Liver (tissue), 9 donors: ENCODE results near the gene ALS2CL. TPM values are rescaled to one million over a fixed set of nuclear protein-coding genes. Genes with fewer than 3 reads are reported as not detected.
"Not testable (repeated sequence)": the region's sequence is repeated elsewhere in the genome, so short reads cannot be mapped to it uniquely, and the experiment has no call there.

Source experiments
- DNase-seq: peaks from one replicate; pipeline ENCODE4 v3.0.0-alpha.2; 2017; ENCODE audit warnings: low spot score
- H3K27ac ChIP-seq, 2 donors: one replicate each; pipeline ENCODE4 v1.7.0; 2013; ENCODE audit warnings: inconsistent platforms in 2 of 2, low read length in 2 of 2, control low read depth in 1 of 2, low read depth in 1 of 2, mild to moderate bottlenecking in 1 of 2
- H3K27me3 ChIP-seq, 4 donors: one replicate each; pipeline versions ENCODE4 v1.6.1 to v1.7.0; 2013; ENCODE audit warnings: low read length in 3 of 4, inconsistent platforms in 1 of 4, mild to moderate bottlenecking in 1 of 4, moderate library complexity in 1 of 4; ENCODE audit not compliant: control insufficient read depth in 4 of 4, insufficient read depth in 4 of 4
- H3K36me3 ChIP-seq, 4 donors: one replicate each; pipeline versions ENCODE4 v1.6.1 to v1.7.0; 2013; ENCODE audit warnings: low read length in 3 of 4, mild to moderate bottlenecking in 3 of 4, low read depth in 1 of 4, moderate library complexity in 1 of 4; ENCODE audit not compliant: control insufficient read depth in 4 of 4, insufficient read depth in 3 of 4
- H3K4me1 ChIP-seq, 4 donors: one replicate each; pipeline versions ENCODE4 v1.6.1 to v1.7.0; 2013; ENCODE audit warnings: low read length in 3 of 4, mild to moderate bottlenecking in 3 of 4, moderate library complexity in 1 of 4; ENCODE audit not compliant: control insufficient read depth in 4 of 4, insufficient read depth in 4 of 4
- H3K4me3 ChIP-seq, 3 donors: one replicate each; pipeline versions ENCODE4 v1.6.1 to v1.7.0; 2013; ENCODE audit warnings: low read length in 3 of 3, control low read depth in 1 of 3, low read depth in 1 of 3, mild to moderate bottlenecking in 1 of 3
- H3K9ac ChIP-seq, 2 donors: one replicate each; pipeline ENCODE4 v1.7.0; 2013; ENCODE audit warnings: low read length in 2 of 2, mild to moderate bottlenecking in 2 of 2, moderate library complexity in 2 of 2, control low read depth in 1 of 2, low read depth in 1 of 2
- H3K9me3 ChIP-seq, 4 donors: one replicate each; pipeline versions ENCODE4 v1.6.1 to v1.7.0; 2013; ENCODE audit warnings: low read length in 3 of 4; ENCODE audit not compliant: control insufficient read depth in 4 of 4
- ATF3 ChIP-seq: IDR thresholded peaks from 2 replicates; pipeline ENCODE4 v1.6.1; 2016; ENCODE audit warnings: antibody characterized with exemption
- EGR1 ChIP-seq, 2 donors: IDR thresholded peaks; 2 replicates each; pipeline ENCODE4 v1.6.1; 2016 to 2018; ENCODE audit warnings: antibody characterized with exemption in 2 of 2, low read depth in 2 of 2
- FOXA1 ChIP-seq: IDR thresholded peaks from 2 replicates; pipeline ENCODE4 v1.6.1; 2016; ENCODE audit warnings: antibody characterized with exemption
- FOXA2 ChIP-seq: IDR thresholded peaks from 2 replicates; pipeline ENCODE4 v1.6.1; 2016; ENCODE audit warnings: antibody characterized with exemption
- GABPA ChIP-seq, 2 donors: IDR thresholded peaks in 1 of 2; conservative IDR thresholded peaks in 1 of 2; 2 replicates each; pipeline ENCODE4 v1.6.1; 2016; ENCODE audit warnings: antibody characterized with exemption in 2 of 2, mild to moderate bottlenecking in 1 of 2, moderate library complexity in 1 of 2
- HNF4A ChIP-seq, 2 donors: conservative IDR thresholded peaks; 2 replicates each; pipeline ENCODE4 v1.6.1; 2016; ENCODE audit warnings: antibody characterized with exemption in 2 of 2, mild to moderate bottlenecking in 2 of 2
- HNF4G ChIP-seq: IDR thresholded peaks from 2 replicates; pipeline ENCODE4 v1.6.1; 2016; ENCODE audit warnings: antibody characterized with exemption
- JUND ChIP-seq, 2 donors: IDR thresholded peaks; 2 replicates each; pipeline ENCODE4 v1.6.1; 2016; ENCODE audit warnings: antibody characterized with exemption in 2 of 2
- MAX ChIP-seq: IDR thresholded peaks from 2 replicates; pipeline ENCODE4 v1.6.1; 2016; ENCODE audit warnings: antibody characterized with exemption
- NR2F2 ChIP-seq: IDR thresholded peaks from 2 replicates; pipeline ENCODE4 v1.6.1; 2016; ENCODE audit warnings: antibody characterized with exemption
- RAD21 ChIP-seq, 2 donors: IDR thresholded peaks; 2 replicates each; pipeline ENCODE4 v1.6.1; 2016; ENCODE audit warnings: antibody characterized with exemption in 2 of 2, mild to moderate bottlenecking in 2 of 2
- RXRA ChIP-seq, 2 donors: IDR thresholded peaks; 2 replicates each; pipeline ENCODE4 v1.6.1; 2017 to 2018; ENCODE audit warnings: antibody characterized with exemption in 2 of 2, mild to moderate bottlenecking in 1 of 2
- SP1 ChIP-seq: IDR thresholded peaks from 2 replicates; pipeline ENCODE4 v1.6.1; 2018; ENCODE audit warnings: antibody characterized with exemption, mild to moderate bottlenecking
- TAF1 ChIP-seq: conservative IDR thresholded peaks from 2 replicates; pipeline ENCODE4 v1.6.1; 2016; ENCODE audit warnings: antibody characterized with exemption, mild to moderate bottlenecking
- YY1 ChIP-seq: IDR thresholded peaks from 2 replicates; pipeline ENCODE4 v1.6.1; 2016; ENCODE audit warnings: antibody characterized with exemption, mild to moderate bottlenecking
- ZBTB33 ChIP-seq: IDR thresholded peaks from 2 replicates; pipeline ENCODE4 v1.6.1; 2016; ENCODE audit warnings: antibody characterized with exemption
- WGBS: extraction: QIAGEN DNeasy Blood & Tissue Kit; methylation state at CpG from one replicate; pipeline ENCODE4 v1.1.7; 2013; 5-methylcytosine and 5-hydroxymethylcytosine counted together
- polyA plus RNA-seq, 2 donors: library from polyadenylated mRNA; stranded (reverse) in 1 of 2; unstranded in 1 of 2; fragments of 200-250 nt in 1 of 2; fragments of >200 nt in 1 of 2; fragmentation: Nextera tagmentation in 1 of 2; extraction: Ambion mirVana in 1 of 2; gene quantifications; one replicate each; pipeline versions ENCODE4 v1.2.1 to v1.2.3, GENCODE V29; 2013 to 2015
- total RNA-seq, 2 donors: library from RNA; depleted of rRNA; stranded (reverse); fragments of >200 nt; gene quantifications; one replicate each; pipeline ENCODE4 v1.2.3, GENCODE V29; 2014
- TF ChIP-seq, protein P1 (sequence below): fragments of 150-350 bp; IDR thresholded peaks from 2 replicates; pipeline ENCODE4 v1.5.1; 2017; ENCODE audit warnings: improper control_type of control experiment, low read depth, low read length; ENCODE audit not compliant: missing input control
- TF ChIP-seq, protein P2 (sequence below): IDR thresholded peaks from 2 replicates; pipeline ENCODE4 v1.6.1; 2016; ENCODE audit warnings: antibody characterized with exemption, mild to moderate bottlenecking
- donor health status: healthy.
- donor health status: healthy.
- donor health status: healthy.
- donor health status: healthy.
- donor health status: healthy.

The ALS2CL gene
- total and polyA plus RNA-seq, 4 donors = 0.51 to 22.9 (median 5.7) TPM

DNA sequence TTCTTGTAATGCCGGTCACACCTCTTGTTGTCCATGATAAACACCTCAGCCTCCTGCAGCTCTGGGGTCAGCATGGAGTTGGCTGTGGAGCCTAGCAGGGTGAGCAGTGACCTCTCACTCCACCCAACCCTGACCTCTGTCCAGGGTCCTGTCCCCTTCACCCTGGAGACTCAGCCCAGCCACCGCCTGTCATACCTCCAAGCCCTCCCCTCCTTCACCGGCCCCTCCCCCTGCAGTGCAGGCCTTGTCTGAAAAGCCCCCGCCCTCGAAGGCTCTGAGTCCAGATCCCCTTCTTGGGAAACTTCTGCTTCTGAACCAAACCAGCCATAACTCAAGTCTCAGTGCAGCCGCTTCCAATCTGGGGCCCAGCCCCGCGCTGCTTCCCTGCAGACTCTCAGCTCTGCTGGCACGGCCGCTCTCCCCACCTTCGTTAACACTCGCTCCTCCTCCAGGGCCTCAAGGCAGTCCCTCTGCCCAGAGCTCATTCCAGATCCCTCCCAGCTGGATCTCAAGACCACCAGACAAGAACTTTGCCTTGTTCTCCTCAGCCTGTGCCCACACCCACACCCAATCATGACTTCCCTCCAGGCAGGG is 49.6 kb upstream of the ALS2CL start:
- no peak for DNase-seq

GRCh38 chr3:46739565-46739964 is 46.1 kb upstream of the ALS2CL start:
- not testable (repeated sequence) for H3K4me1 ChIP-seq, H3K36me3 ChIP-seq, DNase-seq, H3K27ac ChIP-seq, H3K9ac ChIP-seq, H3K9me3 ChIP-seq, H3K27me3 ChIP-seq, H3K4me3 ChIP-seq
- 95% methylated on average over 3 of the region's 3 CpGs for WGBS

More for the DNA sequence above, 49.6 kb upstream of the ALS2CL start:
- Histone ChIP-seq H3K9me3 (no peaks in the 10 kb centered on the region), H3K4me1 (no peaks in the 10 kb centered on the region), H3K4me3 (no peak overlapping the region), H3K27me3 (no peaks in the 10 kb centered on the region), H3K36me3 (no peaks in the 10 kb centered on the region), H3K9ac (no peak overlapping the region), H3K27ac (no peak overlapping the region)
- WGBS = 90% methylated on average over 12 of the region's 12 CpGs
- TF ChIP-seq, protein P1, sequence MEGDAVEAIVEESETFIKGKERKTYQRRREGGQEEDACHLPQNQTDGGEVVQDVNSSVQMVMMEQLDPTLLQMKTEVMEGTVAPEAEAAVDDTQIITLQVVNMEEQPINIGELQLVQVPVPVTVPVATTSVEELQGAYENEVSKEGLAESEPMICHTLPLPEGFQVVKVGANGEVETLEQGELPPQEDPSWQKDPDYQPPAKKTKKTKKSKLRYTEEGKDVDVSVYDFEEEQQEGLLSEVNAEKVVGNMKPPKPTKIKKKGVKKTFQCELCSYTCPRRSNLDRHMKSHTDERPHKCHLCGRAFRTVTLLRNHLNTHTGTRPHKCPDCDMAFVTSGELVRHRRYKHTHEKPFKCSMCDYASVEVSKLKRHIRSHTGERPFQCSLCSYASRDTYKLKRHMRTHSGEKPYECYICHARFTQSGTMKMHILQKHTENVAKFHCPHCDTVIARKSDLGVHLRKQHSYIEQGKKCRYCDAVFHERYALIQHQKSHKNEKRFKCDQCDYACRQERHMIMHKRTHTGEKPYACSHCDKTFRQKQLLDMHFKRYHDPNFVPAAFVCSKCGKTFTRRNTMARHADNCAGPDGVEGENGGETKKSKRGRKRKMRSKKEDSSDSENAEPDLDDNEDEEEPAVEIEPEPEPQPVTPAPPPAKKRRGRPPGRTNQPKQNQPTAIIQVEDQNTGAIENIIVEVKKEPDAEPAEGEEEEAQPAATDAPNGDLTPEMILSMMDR = no peak
- TF ChIP-seq TAF1 (no peak), JUND (IDR thresholded peaks at IDR 0.05) (no peak), ATF3 (no peak), GABPA (IDR thresholded peaks at IDR 0.05 in 1 of 2, conservative IDR thresholded peaks at IDR 0.05 in 1 of 2) (no peak), HNF4G (no peak), FOXA1 (no peak), SP1 (no peak), NR2F2 (no peak), YY1 (no peak), RAD21 (IDR thresholded peaks at IDR 0.05) (no peak), ZBTB33 (no peak), MAX (no peak), HNF4A (conservative IDR thresholded peaks at IDR 0.05) (no peak), EGR1 (IDR thresholded peaks at IDR 0.05; ENCODE audit: low read depth in 2 of 2) (no peak), FOXA2 (no peak), RXRA (IDR thresholded peaks at IDR 0.05) (no peak)
- TF ChIP-seq, protein P2, sequence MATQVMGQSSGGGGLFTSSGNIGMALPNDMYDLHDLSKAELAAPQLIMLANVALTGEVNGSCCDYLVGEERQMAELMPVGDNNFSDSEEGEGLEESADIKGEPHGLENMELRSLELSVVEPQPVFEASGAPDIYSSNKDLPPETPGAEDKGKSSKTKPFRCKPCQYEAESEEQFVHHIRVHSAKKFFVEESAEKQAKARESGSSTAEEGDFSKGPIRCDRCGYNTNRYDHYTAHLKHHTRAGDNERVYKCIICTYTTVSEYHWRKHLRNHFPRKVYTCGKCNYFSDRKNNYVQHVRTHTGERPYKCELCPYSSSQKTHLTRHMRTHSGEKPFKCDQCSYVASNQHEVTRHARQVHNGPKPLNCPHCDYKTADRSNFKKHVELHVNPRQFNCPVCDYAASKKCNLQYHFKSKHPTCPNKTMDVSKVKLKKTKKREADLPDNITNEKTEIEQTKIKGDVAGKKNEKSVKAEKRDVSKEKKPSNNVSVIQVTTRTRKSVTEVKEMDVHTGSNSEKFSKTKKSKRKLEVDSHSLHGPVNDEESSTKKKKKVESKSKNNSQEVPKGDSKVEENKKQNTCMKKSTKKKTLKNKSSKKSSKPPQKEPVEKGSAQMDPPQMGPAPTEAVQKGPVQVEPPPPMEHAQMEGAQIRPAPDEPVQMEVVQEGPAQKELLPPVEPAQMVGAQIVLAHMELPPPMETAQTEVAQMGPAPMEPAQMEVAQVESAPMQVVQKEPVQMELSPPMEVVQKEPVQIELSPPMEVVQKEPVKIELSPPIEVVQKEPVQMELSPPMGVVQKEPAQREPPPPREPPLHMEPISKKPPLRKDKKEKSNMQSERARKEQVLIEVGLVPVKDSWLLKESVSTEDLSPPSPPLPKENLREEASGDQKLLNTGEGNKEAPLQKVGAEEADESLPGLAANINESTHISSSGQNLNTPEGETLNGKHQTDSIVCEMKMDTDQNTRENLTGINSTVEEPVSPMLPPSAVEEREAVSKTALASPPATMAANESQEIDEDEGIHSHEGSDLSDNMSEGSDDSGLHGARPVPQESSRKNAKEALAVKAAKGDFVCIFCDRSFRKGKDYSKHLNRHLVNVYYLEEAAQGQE = no peak
